COLO829 (cell line): Measurements from ENCODE around the gene NCBP2.
A peak's percentile ranks its signal among the peaks of the same experiment; 100 is the strongest.
"Not testable (repeated sequence)": the region's sequence is repeated elsewhere in the genome, so short reads cannot be mapped to it uniquely, and the experiment has no call there.

Experiments
- DNase-seq: peaks from one replicate; pipeline ENCODE4 v3.0.0; 2012; ENCODE audit warnings: low spot score

Gene NCBP2

DNA sequence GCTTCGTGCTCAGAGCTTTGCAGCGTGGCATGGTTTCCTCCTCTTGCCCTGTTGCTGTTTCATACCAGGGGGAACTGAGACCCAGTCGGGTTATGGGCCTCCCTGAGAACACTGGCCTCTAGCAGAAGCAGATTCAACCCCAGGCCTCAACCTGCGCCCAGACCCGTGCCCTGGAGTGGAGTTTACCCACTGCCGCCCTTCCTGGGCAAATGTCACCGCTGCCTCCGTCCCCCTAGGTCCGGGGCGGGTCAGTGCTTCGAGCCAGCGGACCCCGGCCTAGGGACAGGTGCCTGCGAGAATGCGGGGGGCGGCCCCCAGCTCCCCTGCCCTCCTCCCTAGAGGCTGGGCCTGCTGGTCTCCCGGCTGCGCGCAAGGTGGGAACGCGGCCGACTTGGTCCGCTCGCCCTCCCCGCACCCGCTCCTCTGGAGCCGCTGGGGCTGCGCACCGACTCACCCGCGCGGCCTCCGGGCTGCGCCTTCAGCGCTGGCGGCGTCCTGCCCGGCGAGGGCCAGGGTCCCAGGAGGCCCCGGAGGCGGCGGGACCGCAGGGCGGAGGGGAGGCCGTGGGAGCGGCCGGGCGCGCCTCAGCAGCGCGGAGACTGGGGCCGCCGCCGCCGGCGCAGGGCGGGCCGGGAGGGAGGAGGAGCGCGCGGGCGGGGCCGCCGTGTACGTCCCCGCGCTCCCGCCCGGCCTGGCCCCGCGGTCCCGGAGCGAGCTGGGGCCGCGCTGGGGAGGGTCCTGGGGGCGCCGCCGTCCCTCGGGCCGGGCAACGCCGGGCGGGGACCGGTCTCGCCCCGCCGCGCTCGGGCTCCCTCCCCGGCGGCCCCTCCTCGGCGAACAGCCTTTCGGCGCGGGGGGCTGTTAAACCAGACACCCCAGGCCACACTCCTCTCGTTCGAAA is 26.2 kb upstream of the NCBP2 start, which contains the start of gene PIGZ:
Gene PIGZ (minus strand): TSS at position 601 of the 901 bp plus-strand sequence. CDS start 16,802 bp downstream, outside the sequence.
- DNase-seq, result no peak

DNA sequence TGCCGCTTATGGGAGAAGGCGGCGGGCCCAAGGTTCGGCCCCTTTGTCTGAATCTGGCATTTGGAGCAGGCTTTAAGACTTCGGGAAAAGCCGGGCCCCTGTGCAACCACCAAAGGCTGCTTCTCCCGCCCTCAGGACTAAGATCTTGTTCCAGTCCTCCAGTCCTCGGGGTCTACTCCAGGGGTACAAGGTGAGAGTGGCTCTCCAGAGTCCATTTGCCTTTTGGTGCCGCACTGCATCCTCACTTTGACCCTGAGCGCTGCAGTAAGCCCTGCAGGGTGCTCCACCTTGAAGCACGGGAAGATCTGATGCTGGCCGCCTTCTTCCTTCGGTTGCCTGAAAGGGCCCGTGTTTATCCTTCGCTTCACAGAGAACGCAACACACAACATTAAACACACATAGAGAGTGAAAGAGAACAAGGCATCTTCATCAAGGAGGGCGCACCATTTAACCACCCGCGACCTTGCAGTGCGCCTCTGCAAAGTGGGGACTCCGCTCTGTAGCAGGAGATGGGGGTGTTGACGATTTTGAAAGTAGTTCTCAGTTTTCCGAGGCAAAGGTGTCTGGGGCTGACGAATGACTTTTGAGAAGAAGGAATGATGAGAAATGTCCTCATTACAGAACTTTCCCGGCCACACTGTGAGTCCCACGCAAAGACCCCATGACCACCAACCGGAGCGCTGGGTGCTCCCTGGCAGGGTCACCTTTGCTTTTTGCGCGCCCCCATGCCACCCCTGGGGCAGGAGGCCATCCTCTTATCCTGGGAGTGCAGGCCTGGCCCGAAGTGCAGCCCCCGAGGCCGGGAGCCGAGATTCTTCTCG is 25.3 kb upstream of the NCBP2 start:
- no peak for DNase-seq

DNA sequence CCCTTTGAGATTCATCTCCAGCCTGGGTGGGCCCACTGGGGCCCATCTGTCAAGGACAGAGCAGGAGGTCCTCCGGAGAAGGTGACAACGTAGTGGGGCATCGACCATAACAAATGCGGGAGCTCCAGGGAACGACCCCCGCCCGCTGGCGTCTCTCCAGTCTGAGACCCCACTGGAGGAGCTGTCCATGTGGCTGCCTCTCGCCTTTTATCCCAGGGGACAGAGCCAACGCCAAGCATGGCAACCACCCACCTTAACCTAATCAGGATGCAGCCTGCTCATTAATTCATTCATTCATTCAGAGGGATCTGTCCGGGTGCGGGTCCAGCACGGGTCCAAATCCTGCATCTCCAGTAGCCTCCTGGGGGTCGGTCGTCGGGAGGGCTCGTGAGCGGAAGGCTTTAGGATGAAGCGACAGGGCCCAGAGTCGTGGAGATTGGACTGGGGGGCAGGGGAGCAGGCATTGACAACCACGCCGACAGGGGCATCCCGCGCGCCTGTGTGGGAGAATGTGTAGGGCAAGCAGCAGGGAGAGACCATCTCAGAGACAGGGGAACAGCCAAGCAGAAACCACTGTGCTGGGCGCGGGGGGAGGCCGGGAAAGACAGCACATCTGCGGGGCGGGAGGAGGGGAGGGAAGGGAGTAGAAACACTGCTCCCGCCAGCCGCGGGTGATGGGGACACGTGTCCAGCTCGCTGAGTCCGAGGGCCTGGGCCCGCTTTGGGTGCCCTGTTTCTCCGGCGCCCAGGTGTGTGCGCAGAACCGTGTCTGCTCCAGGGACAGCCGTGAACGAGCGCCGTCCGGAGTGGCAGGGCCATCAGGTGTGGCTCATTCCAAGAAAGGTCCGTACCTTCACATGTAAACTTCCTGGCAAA is 24.4 kb upstream of the NCBP2 start:
- DNase-seq, result no peak

DNA sequence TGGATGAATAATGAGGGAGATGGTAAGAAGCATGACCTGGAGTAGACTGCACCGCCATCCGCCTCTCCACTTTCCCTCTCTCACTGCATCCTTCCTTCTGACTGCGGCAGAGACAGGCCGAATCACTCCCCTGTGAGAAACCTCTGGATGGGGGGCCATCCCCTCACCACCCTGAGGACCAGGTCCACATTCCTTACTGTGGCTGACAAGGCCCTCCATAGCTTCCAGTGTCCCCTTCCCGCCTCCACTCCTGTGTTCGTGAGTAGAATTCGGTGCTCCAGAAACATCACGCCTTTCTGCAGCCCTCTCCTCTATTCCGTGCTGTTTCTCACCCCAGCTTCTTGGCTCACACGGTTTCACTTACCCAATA is 23.5 kb upstream of the NCBP2 start:
- DNase-seq, result no peak

DNA sequence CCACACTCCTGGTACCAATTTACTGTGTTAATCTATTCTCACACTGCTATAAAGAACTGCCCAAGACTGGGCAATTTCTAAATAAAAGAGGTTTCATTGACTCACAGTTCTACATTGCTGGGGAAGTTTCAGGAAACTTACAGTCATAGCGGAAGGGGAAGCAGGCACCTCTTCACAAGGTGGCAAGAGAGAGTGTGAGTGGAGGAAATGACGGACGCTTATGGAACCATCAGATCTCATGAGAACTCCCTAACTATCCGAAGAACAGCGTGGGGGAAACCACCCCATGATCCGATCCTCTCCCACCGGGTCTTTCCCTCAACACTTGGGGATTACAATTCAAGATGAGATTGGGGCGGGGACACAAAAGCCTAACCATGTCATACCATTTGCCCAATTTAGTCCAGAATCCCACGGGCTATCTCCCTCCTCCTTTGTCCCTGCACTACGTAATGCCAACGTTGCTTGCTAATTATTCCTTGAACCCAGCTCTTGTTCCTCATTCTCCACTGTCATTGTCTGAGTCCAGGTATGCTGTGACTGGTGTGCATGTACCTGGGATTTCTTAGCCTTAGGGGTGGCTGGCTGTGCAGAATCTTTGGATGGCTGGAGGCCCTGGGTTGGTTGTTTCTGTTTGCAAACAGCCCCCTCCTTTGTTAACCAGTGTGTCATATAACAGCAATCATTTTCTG is 22.9 kb upstream of the NCBP2 start:
- DNase-seq, result no peak

DNA sequence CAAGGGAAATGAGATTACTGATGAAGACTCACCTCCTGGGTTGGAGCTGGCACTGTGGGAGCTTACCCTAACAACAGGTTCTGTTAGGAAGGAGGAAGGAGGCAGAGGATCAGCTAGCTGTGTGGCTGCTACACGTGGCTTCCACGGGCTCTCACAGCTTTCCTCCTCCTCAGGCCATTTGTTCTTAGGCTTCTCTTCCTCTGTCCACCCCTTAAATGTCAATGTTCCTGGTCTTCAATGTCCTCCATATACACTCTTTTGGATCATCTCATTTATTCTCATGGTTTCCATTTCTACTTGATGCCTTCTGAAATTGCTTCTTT is 21.3 kb upstream of the NCBP2 start:
- DNase-seq, result no peak

DNA sequence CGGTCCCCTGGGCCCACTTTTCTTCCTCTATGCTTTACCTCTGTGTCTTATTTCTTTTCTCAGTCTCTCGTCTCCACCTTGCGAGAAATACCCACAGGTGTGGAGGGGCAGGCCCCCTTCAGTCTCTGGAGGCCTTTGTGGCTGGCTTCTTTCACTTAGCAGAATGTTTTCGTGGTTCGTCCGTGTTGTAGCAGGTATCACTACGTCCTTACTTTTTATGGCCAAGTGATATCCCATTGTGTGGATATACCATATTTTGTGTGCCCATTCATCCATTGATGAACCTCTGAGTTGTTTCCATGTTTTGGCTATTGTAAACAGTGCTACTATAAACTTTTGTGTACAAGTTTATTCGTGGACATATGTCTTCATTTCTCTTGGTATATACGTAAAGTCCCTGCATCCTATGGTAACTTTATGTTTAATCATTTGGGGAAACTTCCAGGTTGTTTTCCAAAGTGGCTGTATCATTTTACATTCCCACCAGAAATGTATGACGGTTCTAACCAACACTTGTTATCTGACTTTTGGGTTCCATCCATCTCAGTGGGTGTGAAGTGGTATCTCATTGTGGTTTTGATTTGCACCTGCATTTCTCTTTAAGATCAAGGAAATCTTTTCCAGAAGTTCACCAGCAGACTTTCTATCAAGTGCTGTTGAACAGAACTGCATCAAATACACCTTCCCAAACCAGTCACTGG is 20.8 kb upstream of the NCBP2 start:
- no peak for DNase-seq

DNA sequence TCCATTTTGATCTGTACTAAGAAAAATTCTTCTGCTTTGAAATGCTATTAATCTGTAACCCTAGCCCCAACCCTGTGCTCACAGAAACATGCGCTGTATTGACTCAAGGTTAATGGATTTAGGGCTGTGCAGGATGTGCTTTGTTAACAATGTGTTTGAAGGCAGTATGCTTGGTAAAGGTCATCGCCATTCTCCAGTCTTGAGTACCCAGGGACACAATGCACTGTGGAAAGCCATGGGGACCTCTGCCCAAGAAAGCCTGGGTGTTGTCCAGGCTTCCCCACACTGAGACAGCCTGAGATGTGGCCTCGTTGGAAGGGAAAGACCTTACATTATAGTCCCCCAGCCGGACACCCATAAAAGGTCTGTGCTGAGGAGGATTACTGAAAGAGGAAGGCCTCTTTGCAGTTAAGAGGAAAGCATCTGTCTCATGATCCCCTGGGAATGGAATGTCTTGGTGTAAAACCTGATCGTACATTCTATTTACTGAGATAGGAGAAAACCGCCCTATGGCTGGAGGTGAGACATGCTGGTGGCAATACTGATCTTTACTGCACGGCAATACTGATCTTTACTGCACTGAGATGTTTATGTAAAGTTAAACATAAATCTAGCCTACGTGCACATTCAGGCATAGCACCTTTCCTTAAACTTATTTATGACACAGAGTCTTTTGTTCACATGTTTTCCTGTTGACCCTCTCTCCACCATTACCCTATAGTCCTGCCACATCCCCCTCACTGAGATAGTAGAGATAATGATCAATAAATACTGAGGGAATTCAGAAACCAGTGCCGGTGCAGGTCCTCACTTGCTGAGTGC is 20.0 kb upstream of the NCBP2 start:
- DNase-seq, result no peak

DNA sequence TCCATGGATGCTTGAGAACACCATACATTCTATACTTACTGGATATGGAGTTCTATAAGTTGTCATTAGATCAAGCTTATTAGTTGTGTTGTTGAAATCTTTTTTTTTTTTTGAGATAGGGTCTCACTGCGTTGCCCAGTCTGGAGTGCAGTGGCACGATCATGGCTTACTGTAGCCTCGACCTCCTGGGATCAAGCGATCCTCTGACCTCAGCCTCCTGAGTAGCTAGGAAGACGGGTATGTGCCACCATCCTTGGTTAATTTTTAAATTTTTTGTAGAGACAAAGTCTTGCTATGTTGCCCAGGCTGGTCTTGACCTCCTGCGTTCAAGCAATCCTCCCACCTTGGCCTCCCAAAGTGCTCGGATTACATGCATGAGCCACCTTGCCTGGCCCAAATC is 12.5 kb upstream of the NCBP2 start:
- DNase-seq, result no peak

DNA sequence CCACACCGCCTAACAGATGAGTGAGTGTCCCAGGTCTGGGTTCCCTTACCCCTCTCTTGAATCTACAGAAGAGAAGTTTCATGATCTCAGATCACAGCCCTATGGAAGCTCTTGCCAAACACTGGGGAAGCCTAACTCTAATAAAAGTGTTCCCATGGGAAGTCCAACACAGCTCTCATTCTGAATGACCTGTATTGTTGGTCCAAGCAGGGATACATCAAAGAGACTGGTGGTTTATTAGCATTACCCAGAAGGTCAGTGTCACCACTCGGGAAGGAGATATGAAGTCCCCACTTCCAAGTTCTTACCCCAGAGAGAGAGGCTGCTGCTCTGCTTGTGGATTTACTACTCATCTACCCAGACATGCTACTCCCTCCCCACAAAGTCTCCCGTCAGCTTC is 9.0 kb upstream of the NCBP2 start:
- peak; percentile 62 for DNase-seq

DNA sequence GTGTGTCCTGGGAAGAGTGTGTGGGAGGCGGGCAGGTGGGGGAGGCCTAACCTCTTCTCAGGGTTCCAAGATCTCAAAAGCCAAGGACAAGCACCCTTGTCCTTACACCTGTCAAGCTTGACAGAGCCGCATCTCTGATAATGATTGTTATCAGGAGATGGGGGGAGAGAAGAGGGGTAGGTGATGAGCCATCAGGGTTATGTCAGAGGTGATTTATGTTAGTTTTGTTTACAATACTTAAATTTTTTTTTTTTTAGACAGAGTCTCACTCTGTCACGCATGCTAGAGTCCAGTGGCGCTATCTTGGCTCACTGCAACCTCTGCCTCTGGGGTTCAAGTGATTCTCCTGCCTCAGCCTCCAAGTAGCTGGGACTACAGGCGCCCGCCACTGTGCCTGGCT is 7.4 kb upstream of the NCBP2 start:
- no peak for DNase-seq

DNA sequence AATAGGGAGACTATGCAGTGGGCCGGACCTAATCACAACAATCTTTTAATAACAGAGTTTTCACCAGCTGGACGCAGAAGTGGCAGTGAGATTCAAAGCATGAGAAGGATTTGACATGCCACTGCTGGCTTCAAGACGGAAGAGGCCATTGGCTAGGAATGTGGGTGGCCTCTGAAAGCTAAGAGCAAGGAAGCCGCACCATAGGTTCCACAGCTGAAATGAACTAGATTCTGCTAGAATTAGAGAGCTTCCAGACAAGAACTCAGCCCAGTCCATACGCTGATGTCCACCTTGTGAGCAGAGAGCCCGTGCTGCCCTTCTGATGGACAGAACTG is 6.9 kb upstream of the NCBP2 start:
- DNase-seq, result no peak

DNA sequence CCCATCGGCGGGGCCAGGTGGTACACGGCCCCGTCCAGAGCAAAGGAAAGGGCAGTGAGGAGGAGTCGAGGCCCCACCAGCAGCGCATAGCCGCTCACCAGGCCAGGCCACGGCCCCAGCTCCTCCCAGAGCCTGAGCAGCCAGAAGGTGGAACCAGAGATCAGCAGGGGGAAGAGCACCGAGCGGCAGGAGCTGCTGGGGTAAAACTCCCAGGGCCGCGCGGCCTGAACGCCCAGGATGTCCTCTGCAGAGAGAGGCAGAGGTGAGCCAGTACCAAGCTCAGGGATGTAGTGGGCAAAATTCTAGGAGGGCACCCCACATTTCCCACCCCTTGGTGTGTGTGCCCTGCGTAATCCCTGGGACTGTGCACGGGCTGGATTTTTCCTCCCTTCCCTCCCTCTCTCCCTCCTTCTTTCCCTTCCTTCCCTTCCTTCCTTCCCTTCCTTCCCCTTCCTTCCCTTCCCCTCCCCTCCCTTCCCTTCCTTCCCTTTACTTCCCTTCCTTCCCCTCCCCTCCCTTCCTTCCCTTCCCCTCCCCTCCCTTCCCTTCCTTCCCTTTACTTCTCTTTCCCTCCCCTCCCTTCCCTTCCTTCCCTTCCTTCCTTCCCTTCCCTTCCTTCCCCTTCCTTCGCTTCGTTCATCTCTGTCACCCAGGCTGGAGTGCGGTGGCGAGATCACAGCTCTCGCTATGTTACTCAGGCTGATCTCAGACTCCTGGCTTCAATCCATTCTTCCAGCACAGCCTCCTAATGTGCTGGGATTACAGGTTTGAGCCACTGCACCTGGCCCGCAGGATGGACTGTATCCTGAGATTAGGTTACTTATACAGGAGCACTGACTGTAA is 6.3 kb upstream of the NCBP2 start:
- DNase-seq, result no peak

DNA sequence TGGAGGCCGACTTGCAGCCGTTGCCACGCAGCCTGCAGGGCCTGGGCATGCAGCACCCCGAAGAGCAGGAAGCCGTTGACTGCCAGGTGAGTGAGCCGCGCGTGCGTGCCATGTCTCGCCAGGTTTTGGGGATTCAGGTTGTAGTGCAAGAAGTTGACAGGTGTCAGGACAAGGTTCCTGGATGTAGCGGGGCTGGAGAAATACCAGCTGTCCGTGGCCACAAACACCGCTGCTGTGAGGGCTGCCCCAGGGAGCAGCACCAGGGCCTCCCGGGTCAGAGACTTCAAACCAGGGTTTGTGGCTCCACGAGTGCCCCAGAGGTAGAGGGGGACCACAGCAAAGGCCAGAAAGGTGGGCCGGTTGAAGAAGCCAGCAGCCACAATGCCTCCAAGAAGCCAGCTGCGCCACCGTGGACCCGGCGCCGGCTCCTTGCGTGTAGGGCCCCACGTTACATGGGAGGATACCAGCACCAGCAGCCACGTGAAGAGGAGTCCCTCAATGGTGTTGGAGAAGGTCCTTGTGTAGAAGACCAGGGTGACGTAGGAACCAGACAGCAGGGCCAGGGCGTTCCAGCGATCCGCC is 5.6 kb upstream of the NCBP2 start:
- no peak for DNase-seq

DNA sequence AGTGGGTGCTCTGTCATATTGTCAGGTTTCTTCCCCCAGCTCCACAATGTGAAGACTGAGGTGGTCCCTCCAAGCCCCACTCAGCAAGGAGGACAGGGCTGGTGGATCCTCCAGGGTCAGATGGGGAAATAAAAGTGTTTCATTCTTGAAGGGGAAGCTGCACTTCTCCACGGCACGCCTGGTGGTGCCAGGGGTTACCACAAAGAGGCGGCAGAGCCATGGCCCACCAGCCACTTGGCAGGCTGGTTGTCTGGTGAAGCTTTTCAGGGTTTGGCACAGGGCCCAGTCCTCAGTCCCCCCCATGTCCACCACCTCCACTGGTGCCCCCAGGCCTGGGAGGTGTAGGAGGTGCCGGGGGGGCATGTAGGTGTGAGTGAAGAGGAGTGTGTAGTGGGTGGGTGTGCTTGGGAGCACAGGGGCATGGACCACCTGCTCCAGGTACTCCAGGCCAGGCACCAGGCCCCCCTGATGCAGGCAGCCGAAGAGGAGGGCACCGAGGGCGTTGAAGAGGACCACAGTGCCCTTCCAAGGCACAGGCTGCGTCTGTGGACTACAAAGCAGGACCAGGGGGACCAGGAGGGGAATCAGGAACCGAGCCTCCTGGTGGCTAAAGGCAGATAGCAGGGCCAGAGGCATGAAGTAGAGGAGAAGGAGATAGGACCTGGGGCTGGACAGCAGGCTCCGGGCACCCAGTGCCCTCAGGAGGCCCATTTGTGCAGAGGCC is 5.0 kb upstream of the NCBP2 start:
- DNase-seq, result no peak

DNA sequence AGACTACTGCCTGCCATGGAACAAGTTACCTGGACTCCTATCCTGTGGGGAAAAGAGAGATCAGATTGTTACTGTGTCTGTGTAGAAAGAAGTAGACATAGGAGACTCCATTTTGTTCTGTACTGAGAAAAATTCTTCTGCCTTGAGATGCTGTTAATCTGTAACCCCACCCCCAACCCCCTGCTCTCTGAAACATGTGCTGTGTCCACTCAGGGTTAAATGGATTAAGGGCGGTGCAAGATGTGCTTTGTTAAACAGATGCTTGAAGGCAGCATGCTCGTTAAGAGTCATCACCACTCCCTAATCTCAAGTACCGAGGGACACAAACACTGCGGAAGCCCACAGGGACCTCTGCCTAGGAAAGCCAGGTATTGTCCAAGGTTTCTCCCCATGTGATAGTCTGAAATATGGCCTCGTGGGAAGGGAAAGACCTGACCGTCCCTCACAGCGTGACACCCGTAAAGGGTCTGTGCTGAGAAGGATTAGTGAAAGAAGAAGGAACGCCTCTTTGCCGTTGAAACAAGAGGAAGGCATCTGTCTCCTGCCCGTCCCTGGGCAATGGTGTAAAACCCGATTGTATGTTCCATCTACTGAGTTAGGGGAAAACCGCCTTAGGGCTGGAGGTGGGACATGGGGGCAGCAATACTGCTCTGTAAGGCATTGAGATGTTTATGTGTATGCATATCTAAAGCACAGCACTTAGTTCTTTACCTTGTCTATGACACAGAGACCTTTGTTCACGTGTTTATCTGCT is 1.9 kb upstream of the NCBP2 start:
- DNase-seq, result not testable (repeated sequence)

DNA sequence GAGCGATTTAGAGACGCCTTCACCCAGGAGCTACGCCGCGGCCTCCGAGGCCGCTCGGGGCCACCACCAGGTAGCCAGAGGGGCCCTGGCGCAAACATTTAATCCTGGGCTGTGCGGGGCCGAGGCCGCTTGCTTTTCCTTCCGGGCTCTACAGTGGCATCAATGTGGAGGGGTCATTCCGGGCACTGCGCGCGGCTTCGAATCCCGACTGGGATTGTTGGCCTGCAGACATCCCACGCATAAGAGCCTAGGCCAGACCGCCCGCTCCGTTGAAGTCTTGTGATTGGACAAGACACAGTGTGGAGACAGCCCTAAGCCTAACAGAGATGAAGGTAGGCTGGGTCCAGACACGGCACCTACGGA is 568 bp upstream of the NCBP2 start:
- no peak for DNase-seq

DNA sequence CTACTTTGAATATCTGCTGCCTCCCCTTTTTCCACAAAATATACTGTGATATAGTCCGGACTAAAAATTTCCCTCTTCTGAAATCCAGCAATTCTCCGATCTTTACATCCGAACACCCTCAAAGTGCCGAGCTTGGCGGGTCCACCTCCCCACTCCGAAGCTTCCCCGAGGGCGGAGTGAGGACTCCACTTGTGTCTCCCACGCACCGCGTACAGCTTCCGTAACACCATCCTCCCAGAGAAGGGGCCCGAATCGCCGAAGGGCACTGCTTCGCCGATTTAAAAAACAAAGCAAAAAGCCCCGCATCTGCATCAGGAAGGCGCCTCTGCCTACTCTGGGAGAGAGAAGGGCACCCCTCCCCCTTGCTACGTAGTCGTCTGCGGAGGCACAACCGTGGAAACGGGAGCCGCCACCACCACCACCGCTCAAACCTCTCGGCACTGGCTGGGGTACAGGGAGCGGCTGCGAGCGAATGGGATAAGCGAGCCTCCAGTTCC is 551 bp downstream of the NCBP2 start:
- peak; percentile 43 for DNase-seq
